Pancreas (tissue), 10 donors: Measurements from ENCODE around the gene ANKRD12. TPM values are rescaled to one million over a fixed set of nuclear protein-coding genes. Genes with fewer than 3 reads are reported as not detected.

Experiments used
- ATAC-seq, 4 donors: fragments of 200-7000 bp; cut with Tn5 transposase; one replicate each; pipeline versions ENCODE4 v1.8.0 to v1.9.1; 2020; ENCODE audit warnings: mild to moderate bottlenecking in 4 of 4, moderate library complexity in 4 of 4
- DNase-seq, 6 donors: peaks; one replicate each; pipeline ENCODE4 v3.0.0-alpha.2; 2020
- FAIRE-seq: peaks from 2 replicates; lab custom pipeline; 2012; peaks lifted over from hg19 to GRCh38; lab: Jason Lieb, UNC
- H3K27ac ChIP-seq, 4 donors: fragments of 200-600 bp; sonication (generic); 1 replicate in 3 of 4; 2 replicates in 1 of 4; pipeline versions ENCODE4 v1.5.0 to v1.8.0; 2020
- H3K27me3 ChIP-seq, 4 donors: fragments of 200-600 bp; one replicate each; pipeline ENCODE4 v1.8.0; 2021
- H3K36me3 ChIP-seq, 3 donors: fragments of 200-600 bp; sonication (generic) in 1 of 3; one replicate each; pipeline versions ENCODE4 v1.5.0 to v1.8.0; 2020 to 2021
- H3K4me1 ChIP-seq, 3 donors: fragments of 200-600 bp; one replicate each; pipeline ENCODE4 v1.8.0; 2021
- H3K4me3 ChIP-seq, 4 donors: fragments of 200-600 bp; sonication (generic) in 2 of 4; one replicate each; pipeline versions ENCODE4 v1.5.0 to v1.8.0; 2020 to 2021
- H3K9me3 ChIP-seq, 4 donors: fragments of 200-600 bp; one replicate each; pipeline ENCODE4 v1.8.0; 2021
- CTCF ChIP-seq, 4 donors: fragments of 200-600 bp; sonication (generic) in 3 of 4; IDR thresholded peaks; one replicate each; pipeline versions ENCODE4 v1.5.0 to v1.8.0; 2021; ENCODE audit warnings: antibody characterized with exemption in 4 of 4
- WGBS, 2 donors: extraction: QIAGEN DNeasy Blood & Tissue Kit; methylation state at CpG; one replicate each; pipeline ENCODE4 v1.1.7; 2013; 5-methylcytosine and 5-hydroxymethylcytosine counted together
- intact Hi-C, 3 donors: fragments of 100-400 bp; cut with DNase I; formaldehyde crosslinking; loops; one replicate each; pipeline versions ENCODE4 v1.11.1 to v1.14.2; 2022
- polyA plus RNA-seq, 2 donors: library from polyadenylated mRNA; stranded (reverse); fragments of 200-250 nt; gene quantifications; one replicate each; pipeline ENCODE4 v1.2.3, GENCODE V29; 2013
- total RNA-seq, 6 donors: library from RNA; stranded (reverse); fragmentation: NEBNext Ultra II Directional in 4 of 6; extraction: Animal tissue kit (Norgen Biotek cat#: 25700) in 4 of 6; gene quantifications; one replicate each; pipeline versions ENCODE4 v1.2.1 to v1.2.4, GENCODE V29; 2021 to 2023
- donor health status: healthy with polysubstance abuse.
- donor health status: DM: no; HTN: no; CAD: no; lungs with moderate emphysema.
- donor health status: DM: no; HTN: no; CAD: no.
- donor health status: control.
- donor health status: control.
- donor health status: Bipolar disorder and iron deficiency.
- donor health status: DM: yes; HTN: yes; CAD: no.
- donor health status: DM: no; HTN: no; CAD: no.
- donor health status: DM: no; HTN: no; CAD: no.
- donor health status: DM: yes; HTN: yes; CAD: no.

Gene ANKRD12
- total and polyA plus RNA-seq, 8 donors = 14.5 to 51.7 (median 27.3) TPM

- intact Hi-C loops = no loop called here
These were observed 89.9 kb downstream of the ANKRD12 start for GRCh38 chr18:9226463-9226862.

GRCh38 chr18:9231852-9232486 is 95.4 kb downstream of the ANKRD12 start:
- WGBS, 2 donors = 96 to 98% methylated on average over 2 of the region's 2 CpGs

More at GRCh38 chr18:9226463-9226862, 89.9 kb downstream of the ANKRD12 start:
- FAIRE-seq = no peak
- Histone ChIP-seq H3K27ac (no peak overlapping the region), H3K4me3 (no peak overlapping the region), H3K9me3 (no peaks in the 10 kb centered on the region), H3K4me1 (no peaks in the 10 kb centered on the region), H3K27me3 (no peaks in the 10 kb centered on the region), H3K36me3 (peaks cover 0 to 24% (median 4%) of the 10 kb centered on the region in 3 donors)
- TF ChIP-seq CTCF (IDR thresholded peaks at IDR 0.05) = no peak
- no peak for DNase-seq
- ATAC-seq = no peak

DNA sequence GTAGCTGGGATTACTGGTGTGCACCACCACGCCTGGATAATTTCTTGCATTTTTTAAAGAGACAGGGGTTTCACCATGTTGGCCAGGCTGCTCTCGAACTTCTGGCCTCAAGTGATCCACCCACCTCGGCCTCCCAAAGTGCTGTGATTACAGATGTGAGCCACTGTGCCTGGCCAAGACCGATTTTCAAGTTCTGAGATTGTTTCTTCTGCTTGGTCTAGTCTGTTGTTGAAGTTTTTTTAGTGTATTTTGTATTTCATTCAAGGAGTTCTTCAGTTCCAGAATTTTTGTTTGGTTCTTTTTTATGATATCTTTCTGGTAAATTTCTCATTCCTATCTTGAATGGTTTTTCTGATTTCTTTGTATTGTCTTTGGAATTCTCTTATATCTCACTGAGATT is 96.4 kb downstream of the ANKRD12 start:
- H3K27ac ChIP-seq = no peak overlapping the region
- no peak for TF ChIP-seq CTCF (IDR thresholded peaks at IDR 0.05)
- H3K27me3 ChIP-seq = no peaks in the 10 kb centered on the region
- H3K36me3 ChIP-seq = peaks cover 0 to 11% (median 0%) of the 10 kb centered on the region in 3 donors
- no peak for DNase-seq
- H3K9me3 ChIP-seq = no peaks in the 10 kb centered on the region
- WGBS, 2 donors = 98 to 99% methylated on average over 4 of the region's 4 CpGs
- H3K4me3 ChIP-seq = no peak overlapping the region
- ATAC-seq = no peak
- intact Hi-C loops = no loop called here
- no peaks in the 10 kb centered on the region for H3K4me1 ChIP-seq
- no peak for FAIRE-seq

More at GRCh38 chr18:9231852-9232486, 95.4 kb downstream of the ANKRD12 start:
- Histone ChIP-seq H3K4me1 (no peaks in the 10 kb centered on the region), H3K27me3 (no peaks in the 10 kb centered on the region), H3K4me3 (no peak overlapping the region), H3K36me3 (peaks cover 0 to 11% (median 0%) of the 10 kb centered on the region in 3 donors), H3K9me3 (no peaks in the 10 kb centered on the region), H3K27ac (no peak overlapping the region)
- intact Hi-C loops = no loop called here
- ATAC-seq (no peak), DNase-seq (no peak), FAIRE-seq (no peak)
- TF ChIP-seq CTCF (IDR thresholded peaks at IDR 0.05) = no peak

- Histone ChIP-seq H3K4me3 (no peak overlapping the region), H3K4me1 (no peaks in the 10 kb centered on the region), H3K9me3 (no peaks in the 10 kb centered on the region), H3K27ac (no peak overlapping the region), H3K36me3 (peaks cover 0 to 11% (median 0%) of the 10 kb centered on the region in 3 donors), H3K27me3 (no peaks in the 10 kb centered on the region)
- no peak for ATAC-seq
- no peak for FAIRE-seq
- 98 to 99% methylated on average over 10 of the region's 10 CpGs for WGBS, 2 donors
- intact Hi-C loops = no loop called here
- TF ChIP-seq CTCF (IDR thresholded peaks at IDR 0.05) = no peak
- no peak for DNase-seq
These were observed 97.3 kb downstream of the ANKRD12 start for GRCh38 chr18:9233771-9234440.

DNA sequence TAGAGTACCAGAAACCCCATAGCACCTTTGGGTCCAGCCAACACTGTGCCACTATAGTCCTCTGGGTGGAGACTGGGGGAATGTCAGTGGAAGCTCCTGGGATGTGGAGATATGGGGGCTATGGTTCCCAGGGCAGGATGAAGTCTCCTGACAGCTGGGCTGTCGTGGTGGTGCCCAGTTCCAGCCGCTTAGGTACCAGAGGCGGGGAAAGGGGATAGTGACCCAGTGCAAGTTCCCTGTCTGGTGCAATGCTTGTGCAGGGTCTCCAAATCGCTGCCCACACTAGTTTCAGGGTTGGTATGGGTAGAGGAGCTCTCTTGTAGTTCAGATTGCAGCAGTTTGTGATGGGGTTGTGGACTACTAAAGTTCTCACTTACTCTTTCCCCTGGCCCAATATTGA is 97.9 kb downstream of the ANKRD12 start:
- intact Hi-C loops = no loop called here
- no peak for TF ChIP-seq CTCF (IDR thresholded peaks at IDR 0.05)
- ATAC-seq (no peak), FAIRE-seq (no peak), DNase-seq (no peak)
- Histone ChIP-seq H3K9me3 (no peaks in the 10 kb centered on the region), H3K27me3 (no peaks in the 10 kb centered on the region), H3K36me3 (peaks cover 0 to 11% (median 0%) of the 10 kb centered on the region in 3 donors), H3K4me1 (no peaks in the 10 kb centered on the region), H3K4me3 (no peak overlapping the region), H3K27ac (no peak overlapping the region)
- WGBS, 2 donors = 98% methylated on average over 4 of the region's 4 CpGs
